Retinal pigment epithelial cell (primary cell): ENCODE measurements around the gene ZFYVE19.
A peak's percentile ranks its signal among the peaks of the same experiment; 100 is the strongest.

Experiments
- DNase-seq: peaks from one replicate; pipeline ENCODE4 v3.0.0-alpha.2; 2010; ENCODE audit warnings: low read depth
- H3K4me3 ChIP-seq: 2 replicates; pipeline ENCODE4 v1.5.1; 2011; ENCODE audit warnings: mild to moderate bottlenecking, low read length, control low read depth, moderate library complexity
- TF ChIP-seq, protein P1 (sequence below): conservative IDR thresholded peaks from 2 replicates; pipeline ENCODE4 v1.5.1; 2011; ENCODE audit warnings: low read depth, low read length, control low read depth, inconsistent platforms

The ZFYVE19 gene, protein sequence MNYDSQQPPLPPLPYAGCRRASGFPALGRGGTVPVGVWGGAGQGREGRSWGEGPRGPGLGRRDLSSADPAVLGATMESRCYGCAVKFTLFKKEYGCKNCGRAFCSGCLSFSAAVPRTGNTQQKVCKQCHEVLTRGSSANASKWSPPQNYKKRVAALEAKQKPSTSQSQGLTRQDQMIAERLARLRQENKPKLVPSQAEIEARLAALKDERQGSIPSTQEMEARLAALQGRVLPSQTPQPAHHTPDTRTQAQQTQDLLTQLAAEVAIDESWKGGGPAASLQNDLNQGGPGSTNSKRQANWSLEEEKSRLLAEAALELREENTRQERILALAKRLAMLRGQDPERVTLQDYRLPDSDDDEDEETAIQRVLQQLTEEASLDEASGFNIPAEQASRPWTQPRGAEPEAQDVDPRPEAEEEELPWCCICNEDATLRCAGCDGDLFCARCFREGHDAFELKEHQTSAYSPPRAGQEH

DNA sequence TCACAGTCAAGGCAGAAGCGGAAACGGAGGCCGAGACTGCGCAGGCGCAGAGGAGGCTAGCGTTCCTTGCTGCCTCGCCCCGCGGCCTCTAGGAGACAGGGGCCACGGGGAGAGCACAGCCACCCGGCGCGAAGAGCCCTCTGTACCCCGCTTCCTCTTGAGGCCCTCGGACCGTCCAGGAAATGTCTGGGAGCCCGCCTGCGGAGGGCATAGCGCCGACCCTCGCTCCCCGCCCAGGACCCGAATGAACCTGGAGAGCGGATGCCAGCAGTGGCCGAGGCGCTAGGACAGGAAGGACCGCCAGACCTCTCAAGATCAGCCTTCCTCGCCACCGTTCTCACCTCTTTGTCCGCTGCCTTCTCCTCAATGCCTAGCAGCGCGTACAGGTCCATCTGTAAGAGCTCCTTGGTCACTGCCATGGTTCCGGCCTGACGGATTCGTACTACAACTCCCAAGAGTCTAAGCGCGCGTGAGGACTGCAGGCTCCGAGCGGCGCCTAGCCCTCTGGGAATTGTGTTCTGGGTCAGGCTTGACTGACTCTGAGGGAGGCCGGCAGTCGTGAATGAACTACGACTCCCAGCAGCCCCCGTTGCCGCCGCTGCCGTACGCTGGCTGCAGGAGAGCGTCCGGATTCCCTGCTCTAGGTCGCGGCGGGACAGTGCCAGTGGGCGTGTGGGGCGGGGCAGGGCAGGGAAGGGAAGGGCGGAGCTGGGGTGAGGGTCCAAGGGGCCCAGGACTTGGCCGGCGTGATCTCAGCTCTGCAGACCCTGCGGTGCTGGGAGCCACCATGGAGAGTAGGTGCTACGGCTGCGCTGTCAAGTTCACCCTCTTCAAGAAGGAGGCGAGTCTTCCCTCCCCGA lies at the start of gene ZFYVE19, which contains the start of gene DNAJC17:
ZFYVE19 (plus strand) TSS at position 62 of the 860 bp plus-strand sequence; CDS start at position 563, 501 bp downstream.
DNAJC17 (minus strand) TSS at position 446 of the 860 bp plus-strand sequence; CDS start at position 419, 27 bp downstream.
- DNase-seq = peak; percentile 93
- H3K4me3 ChIP-seq = peak within 1 kb of the TSS; percentile 82
- TF ChIP-seq, protein P1, sequence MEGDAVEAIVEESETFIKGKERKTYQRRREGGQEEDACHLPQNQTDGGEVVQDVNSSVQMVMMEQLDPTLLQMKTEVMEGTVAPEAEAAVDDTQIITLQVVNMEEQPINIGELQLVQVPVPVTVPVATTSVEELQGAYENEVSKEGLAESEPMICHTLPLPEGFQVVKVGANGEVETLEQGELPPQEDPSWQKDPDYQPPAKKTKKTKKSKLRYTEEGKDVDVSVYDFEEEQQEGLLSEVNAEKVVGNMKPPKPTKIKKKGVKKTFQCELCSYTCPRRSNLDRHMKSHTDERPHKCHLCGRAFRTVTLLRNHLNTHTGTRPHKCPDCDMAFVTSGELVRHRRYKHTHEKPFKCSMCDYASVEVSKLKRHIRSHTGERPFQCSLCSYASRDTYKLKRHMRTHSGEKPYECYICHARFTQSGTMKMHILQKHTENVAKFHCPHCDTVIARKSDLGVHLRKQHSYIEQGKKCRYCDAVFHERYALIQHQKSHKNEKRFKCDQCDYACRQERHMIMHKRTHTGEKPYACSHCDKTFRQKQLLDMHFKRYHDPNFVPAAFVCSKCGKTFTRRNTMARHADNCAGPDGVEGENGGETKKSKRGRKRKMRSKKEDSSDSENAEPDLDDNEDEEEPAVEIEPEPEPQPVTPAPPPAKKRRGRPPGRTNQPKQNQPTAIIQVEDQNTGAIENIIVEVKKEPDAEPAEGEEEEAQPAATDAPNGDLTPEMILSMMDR = no peak

DNA sequence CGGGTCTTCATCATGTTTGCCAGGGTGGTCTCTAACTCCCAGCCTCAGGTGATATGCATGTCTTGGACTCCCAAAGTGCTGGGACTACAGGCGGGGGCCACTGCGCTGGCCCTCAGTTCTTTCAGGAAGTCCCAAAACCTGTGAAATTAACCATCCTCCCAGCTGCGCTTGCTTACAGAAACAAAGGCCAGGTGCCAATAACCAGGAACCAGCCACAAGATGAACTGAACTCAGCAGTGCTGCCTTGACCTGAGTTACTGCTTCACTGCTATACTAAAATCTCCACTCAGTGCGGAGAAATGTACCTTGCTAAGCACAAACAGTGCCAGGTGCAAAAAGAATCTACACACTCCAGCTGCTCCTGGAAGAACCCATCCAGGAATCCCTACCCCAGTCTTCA lies 46.9 kb upstream of the ZFYVE19 start:
- H3K4me3 ChIP-seq = no peak overlapping the region
- TF ChIP-seq, protein P1 = no peak
- DNase-seq = no peak

DNA sequence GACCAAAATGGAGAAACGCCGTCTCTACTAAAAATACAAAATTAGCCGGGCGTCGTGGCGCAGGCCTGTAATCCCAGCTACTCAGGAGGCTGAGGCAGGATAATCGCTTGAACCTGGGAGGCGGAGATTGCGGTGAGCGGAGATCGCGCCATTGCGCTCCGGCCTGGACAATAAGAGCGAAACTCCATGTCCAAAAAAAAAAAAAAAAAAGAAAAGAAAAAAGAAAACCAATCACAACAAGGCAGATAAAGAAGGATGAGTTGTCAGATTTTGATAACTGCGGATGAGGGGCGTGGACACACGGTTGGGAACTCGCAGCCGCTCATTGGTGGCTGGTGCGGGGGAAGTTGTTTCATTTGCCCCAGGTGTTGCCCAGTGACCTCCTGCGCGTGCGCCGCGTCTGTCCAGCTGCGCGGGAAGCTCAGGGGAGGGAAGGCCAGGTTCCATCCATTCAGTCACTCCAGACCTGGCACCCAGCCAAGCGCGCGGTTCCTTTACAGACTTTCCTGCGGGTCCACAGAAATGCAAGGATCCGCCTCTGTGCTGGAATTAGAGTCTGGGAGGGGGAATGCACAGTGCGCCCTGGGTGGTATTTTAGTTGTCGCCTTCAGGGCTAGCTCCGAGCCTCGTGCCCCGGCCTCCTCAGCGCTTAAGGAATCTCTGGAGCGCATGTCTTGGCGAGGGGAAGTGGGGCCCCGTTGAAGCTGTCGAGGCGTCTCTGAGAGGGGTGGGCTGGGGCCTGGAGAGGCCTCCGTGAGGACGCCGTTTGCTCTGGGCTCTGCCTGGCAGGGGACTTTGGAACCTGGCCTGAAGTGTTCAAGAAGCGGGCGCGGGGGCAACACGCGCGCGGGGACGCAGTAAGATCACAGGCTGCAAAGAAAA lies 43.7 kb upstream of the ZFYVE19 start:
- no peak for DNase-seq
- TF ChIP-seq, protein P1 = no peak
- peak overlapping the region; percentile 52 for H3K4me3 ChIP-seq

DNA sequence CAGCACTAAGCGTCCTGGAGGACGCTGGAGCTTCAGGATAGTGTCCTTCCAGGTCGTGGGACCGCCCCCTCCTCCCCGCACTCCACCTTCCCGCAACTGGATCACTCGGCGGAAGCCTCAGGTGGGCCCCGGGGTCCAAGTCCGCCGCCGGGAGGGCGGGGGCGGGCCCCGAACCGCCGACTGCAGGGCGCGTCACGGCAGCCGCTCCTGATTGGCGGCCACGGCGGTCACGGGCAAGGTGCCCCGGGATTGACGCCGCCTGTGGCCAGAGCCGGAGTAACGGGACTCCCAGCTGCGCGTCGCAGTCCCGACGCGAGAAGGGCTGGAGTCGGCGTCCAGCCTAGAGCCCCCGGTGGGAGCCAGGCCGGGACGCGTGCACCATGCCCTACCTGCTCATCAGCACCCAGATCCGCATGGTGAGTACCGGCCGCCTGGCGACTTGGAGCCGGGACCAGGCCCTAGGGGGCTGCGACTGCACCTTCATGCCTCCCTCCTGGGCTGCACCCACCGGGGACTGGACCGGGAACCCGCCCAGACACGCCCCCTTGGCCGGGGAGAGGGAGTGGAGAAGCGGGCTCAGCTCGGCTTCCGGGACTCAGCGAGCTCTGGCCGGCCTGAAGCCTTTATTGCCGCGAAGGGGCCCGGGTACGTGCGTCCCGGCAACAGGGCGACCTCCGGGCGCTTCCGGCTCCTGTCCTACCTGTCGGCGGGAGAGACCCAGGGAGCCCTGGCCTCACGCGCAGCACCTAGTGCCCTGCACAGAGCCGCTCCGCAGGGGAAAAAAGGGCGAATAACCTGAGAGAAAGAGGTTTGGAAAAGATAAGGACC lies 42.9 kb upstream of the ZFYVE19 start, which contains the start of gene GCHFR:
GCHFR (plus strand) TSS at position 268 of the 828 bp plus-strand sequence; CDS start at position 381, 113 bp downstream.
- peak within 1 kb of the TSS; percentile 52 for H3K4me3 ChIP-seq
- DNase-seq = no peak
- TF ChIP-seq, protein P1 = peak; percentile 22

DNA sequence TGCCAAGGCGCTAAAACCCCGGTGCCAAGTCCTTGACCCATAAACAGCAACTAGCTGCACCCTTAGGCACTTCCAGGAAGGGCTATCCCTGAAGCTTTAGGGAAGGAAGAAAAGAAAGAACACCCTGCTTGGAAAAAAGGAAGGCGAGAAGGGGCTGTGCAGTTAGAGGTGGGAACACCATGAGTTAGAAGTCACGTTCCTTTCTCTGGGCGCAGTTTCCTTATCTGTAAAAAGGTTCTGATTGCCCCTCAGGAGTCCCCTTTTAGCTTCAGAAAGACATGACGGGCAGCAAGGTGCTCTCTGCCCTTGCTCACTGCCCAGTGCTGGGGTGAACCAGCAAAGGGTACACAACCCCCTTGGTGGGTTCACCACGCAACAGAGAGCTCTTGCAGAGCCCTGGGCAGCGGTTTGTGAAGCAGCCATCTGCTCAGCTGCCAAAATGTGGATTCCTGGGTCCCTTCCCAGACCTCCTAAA lies 42.2 kb upstream of the ZFYVE19 start:
- peak overlapping the region; percentile 52 for H3K4me3 ChIP-seq
- DNase-seq = no peak
- TF ChIP-seq, protein P1 = no peak
